Activated CD4-positive, alpha-beta T cell treated with anti-CD3 and anti-CD28 coated beads, Interleukin-2, amount 50 U/mL, for 16 hours (primary cell): Measurements from ENCODE around the gene DAAM1.
A peak's percentile ranks its signal among the peaks of the same experiment; 100 is the strongest.

Experiments
- DNase-seq: peaks from one replicate; pipeline ENCODE4 v3.0.0-alpha.2; 2020

The DAAM1 gene

DNA sequence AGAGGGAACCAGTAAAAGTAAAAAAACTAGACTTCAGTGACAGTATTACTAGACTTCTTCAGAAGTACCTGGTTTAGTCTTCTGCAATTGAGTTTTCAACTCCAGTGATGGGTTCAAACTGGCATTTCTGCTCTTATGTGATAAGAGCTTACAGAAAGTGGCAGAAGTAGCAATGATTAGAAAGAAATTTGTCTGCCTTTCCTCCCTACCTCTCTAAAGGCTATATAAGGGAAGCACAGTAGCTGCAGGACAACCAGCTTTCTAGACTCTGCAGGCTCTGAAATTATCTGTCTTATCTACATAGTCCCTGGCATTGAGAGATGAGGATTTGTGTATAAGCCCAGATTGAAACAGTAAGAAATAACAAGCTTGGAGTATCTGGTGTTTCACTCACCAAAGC is 107.5 kb downstream of the DAAM1 start:
- DNase-seq, result no peak

GRCh38 chr14:59296508-59296907 is 108.0 kb downstream of the DAAM1 start:
- no peak for DNase-seq

DNA sequence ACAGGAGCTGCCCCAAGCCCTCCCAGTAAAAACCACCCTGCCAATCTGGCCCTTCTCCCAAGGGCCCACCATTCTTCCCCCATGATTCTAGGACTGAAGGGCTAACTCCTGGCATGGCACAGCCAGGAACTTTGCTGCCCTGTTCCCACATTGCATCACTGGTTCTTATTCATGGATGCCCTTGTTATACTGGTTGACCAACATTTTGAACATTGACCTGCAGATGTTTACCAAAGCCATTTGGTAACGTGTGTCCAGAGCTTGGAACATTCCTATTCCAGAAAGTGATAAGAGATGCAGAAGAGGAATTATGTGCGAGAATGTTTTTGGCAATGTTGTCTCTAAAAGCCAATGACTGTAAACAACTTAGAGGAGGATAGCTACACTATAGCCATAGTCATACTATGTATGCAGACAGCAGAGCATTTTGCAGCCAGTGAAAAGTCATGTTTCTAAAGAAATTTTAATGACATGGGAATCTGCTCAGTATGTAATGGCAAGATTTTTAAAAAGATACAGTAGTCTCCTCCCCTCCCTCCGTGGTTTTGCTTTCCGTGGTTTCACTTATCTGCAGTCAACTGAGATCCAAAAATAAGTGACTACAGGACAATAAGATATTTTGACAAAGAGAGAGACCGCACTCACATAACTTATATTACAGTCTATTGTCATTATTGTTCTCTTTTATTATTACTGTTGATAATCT is 108.8 kb downstream of the DAAM1 start:
- no peak for DNase-seq

DNA sequence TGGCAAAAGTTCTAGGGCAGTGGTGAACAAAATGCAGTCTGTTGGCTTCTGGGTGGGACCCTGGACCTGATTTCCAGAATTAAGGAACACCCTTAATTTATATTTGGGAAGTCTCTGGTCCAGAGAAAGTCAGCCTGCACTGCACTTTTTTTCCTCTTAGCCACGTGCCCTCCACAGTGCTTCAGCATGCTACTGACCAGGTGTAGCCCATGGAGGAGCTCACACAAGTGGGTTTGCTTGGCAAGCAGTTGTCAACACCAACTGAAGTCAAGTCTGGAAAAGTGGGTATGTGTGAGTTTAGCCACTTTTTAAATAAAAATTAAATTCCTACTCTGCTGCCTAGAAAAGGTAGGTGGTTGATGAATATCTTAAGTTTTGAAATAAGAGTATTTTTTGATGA is 111.3 kb downstream of the DAAM1 start:
- no peak for DNase-seq

DNA sequence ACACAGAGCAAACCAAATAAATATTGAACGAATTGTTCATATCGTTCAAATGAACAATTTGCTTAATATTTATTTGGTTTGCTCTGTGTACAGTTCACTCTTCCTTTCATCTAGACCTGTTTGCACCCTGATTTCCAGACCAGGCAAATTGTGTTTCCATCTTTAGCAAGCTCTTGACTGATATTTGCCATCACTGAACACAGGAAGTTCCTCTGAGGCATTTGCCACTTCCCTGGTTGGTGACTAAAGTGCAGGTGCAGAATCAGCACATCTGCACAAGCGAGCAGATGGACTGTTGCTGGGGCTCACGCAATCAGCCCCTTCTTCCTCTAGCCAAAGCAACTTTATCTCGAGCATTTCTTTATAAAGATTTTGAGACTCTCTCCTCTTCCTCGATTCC is 112.9 kb downstream of the DAAM1 start:
- DNase-seq, result peak; percentile 72

GRCh38 chr14:59302313-59302712 is 113.8 kb downstream of the DAAM1 start:
- DNase-seq, result no peak

DNA sequence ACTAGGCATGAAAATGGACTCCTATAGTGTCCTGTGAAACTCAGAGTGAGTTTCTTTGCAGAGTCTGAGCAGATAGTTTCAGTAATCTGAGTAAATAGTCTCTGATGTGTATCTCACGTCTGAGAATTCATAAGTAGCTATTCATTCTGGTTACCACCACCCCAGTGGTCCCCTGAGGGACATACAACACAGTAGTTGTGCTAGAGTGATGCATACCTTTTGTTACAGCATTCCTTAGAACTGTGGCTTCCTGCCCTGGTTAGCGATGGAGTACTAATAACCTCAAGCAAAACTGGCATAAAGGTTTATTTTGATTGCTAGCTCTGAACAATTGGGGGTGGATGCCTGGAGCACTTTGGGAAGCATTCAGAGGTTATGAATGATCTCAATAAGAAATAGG is 114.7 kb downstream of the DAAM1 start:
- DNase-seq, result no peak

DNA sequence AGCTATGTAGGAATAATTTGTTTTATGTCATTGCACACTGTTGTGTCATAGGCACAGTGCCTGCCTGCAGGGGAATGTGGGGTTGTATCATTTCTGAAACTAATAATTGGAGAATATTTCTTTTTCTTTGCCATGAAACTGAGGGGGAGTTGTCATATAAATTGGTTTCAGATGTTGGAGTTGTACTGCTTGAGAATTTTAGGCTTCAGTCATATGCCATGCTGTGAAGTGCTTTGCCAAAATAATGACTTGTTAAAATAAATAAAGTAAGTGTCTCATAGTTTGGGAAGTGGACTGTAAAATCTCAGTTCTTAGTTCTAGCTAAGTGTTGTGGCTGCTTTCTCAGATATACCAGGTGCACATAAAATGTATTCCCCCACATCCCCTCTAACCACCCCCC is 116.8 kb downstream of the DAAM1 start:
- DNase-seq, result no peak

GRCh38 chr14:59305836-59306555 is 117.5 kb downstream of the DAAM1 start:
- no peak for DNase-seq

- no peak for DNase-seq
These were observed 118.3 kb downstream of the DAAM1 start for GRCh38 chr14:59306775-59307174.

DNA sequence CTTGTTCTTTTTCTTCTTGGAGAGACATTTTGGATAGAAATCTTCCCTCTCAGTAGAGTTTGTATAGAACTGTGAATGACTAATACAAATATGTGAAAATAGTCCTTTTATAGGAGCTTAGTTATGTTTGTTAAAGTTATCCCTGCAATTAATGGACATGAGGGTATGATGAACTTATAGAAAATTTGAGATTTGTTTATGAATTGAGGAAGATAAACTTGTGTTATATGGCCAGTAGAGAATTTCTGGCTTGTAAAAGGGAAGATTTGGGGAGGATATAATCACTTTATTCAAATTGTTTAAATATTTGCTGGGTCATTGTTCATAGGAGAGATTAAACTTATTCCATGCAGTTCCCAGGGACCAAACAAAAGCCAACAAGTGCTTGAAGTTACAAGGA is 119.6 kb downstream of the DAAM1 start:
- DNase-seq, result no peak

DNA sequence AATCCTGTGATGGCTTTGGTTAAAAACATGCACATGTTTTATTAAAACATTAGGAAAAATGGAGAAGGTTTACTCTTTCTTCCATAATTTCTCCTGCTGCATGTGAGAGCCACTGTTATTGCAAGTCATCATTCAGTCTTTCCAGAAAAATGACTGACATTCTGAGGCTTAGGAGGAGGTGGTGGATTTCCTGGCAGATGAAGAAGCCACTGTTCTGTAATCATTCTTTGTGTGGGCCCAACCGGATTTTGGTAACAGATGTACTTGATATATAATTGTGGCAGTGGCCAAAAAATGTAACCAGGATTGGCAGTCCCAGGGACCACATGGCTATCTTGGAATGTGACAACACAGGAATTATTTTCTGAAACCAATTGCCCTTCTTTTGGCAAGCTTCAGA is 120.2 kb downstream of the DAAM1 start:
- DNase-seq, result no peak

- DNase-seq, result no peak
These were observed 120.9 kb downstream of the DAAM1 start for GRCh38 chr14:59309291-59309900.

DNA sequence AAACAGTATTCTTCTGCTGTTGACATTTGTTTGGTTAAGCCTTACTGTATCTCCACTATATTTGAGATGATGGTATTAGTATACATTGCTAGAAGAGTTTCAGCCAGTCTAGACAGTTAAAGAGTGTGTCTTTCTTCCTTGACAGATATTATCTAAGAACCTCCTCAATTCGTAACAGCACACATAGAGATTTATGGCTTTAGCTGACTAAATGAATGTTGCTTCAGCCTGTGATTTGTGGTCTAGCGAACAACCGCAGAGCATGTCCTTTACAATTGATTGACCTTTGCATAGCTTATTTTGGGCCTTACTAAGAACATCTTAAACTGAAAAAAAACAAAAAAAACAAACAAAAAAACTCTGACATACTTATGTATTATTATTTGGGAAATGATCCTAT is 122.2 kb downstream of the DAAM1 start:
- DNase-seq, result no peak

DNA sequence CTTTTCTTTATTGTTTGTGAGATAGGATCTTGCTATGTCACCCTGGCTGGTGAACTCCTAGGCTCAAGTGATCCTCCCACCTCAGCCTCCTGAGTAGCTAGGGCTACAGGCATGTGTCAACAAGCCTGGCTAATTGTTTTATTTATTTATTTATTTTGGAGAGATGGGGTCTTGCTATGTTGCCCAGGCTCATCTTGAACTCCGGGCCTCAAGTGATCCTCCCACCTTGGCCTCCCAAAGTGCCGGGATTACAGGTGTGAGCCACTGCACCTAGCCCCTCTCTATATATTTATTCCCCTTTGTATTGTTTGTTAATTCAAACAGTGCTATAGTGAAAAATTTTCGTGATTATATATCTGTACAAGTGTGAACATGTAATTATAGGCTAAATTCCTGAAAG is 123.3 kb downstream of the DAAM1 start:
- no peak for DNase-seq

DNA sequence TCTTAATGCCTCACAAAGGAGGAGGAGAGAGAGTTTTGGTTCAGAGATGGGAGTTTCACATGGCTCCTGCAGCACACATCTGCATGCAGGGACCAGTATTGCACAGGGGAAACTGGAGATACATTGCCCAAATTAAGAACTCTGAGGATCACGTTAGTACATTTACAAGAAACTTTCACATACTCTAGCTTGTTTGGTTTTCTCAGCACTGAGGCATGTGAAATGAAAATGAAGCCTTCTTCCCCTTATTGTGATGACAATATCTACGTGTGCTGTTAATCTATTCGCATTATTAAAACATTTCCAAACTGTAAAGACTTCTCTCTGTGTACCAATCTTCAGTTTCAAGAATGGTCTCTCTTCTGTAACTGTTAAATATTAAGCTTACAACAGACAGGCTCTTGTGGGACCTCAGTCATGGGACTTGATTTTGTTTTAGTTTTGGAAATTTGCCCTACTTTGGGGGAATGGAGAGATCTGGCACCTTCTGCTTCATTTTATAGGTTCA is 124.7 kb downstream of the DAAM1 start:
- DNase-seq, result no peak

DNA sequence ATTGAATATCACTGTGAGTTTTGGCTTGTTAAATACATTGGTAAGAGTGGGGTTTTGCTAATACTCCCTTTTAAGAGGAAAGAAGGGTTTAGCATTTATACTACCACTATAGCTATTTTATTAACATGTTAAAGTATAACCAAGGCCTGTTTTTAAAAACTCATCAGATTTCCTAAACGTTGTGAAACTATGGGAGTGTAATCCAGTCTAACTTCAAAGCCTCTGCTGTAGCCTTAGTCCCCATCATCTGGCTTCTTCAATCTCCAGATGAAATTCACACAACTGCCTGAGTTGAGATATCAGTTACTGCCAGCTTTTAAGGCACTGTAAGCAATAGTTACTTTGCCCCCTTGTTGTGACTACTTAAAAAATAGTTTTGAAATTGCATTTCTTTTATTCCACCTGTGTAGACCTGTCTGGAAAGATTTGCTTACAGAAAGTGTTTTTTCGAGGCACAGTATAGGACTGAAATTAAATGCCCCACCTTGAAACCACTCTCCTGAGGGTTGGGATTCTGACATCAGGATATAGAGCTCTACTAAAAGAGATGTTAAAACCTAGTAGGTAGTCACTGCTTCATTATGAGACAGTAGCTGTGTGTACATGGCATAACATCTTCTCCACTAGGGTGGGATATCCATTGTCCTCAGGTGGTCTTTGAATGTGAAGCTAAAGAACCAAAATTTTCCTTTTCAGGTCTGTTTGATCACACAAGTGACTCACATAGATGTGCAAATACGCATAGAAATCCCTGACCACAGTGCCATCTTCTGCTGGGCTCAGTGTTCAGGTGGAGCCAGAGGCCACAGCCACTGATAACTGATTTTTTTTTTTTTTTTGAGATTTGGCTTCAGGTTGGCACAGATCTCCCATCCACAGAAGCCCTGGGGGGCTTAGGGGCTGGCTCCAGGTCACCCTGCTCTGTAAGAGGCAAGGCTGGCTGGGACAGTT is 125.5 kb downstream of the DAAM1 start:
- no peak for DNase-seq

DNA sequence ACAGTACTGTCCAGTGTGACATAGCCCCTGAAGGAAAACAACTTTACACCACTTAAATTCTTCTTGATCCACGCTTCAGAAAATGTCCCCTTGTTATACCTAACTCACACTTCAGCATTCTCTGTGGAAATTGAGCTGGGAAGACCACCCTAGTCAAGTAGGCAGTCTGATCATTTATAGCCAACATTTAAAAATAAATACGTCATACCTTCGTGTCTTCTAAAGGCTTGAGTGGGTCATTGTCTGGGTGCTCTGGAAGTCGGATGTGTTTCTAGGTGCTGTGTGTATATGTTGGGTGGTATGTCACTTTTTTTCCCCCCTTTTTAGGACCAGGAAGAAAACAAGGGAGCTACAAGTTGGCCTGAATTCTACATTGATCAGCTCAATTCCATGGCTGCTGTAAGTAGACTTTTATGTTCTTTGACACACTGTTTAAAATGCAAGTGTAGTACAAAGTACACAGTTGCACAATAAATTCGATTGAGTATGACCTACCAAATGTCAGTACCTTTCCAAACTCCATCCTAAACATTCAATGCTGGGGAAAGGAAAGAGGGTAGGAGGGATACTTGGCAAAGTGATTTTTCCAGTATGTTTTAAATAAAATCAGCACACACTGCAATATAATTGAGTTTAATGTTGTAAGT is 126.6 kb downstream of the DAAM1 start:
- no peak for DNase-seq

- DNase-seq, result no peak
These were observed 127.8 kb downstream of the DAAM1 start for GRCh38 chr14:59316151-59316830.

- no peak for DNase-seq
These were observed 128.9 kb downstream of the DAAM1 start for GRCh38 chr14:59317346-59317745.

GRCh38 chr14:59317798-59318505 is 129.5 kb downstream of the DAAM1 start:
- no peak for DNase-seq
